Fibroblast of pulmonary artery (primary cell): Measurements from ENCODE around the gene SCGB1C1.
"Not testable (repeated sequence)": the region's sequence is repeated elsewhere in the genome, so short reads cannot be mapped to it uniquely, and the experiment has no call there.

Experiments
- DNase-seq: peaks from one replicate; pipeline ENCODE4 v3.0.0-alpha.2; 2010; ENCODE audit warnings: low read depth
- H3K4me3 ChIP-seq: replicated peaks from 2 replicates; pipeline ENCODE4 v1.5.1; 2011; ENCODE audit warnings: low read depth, mild to moderate bottlenecking, control low read depth, low read length, moderate library complexity
- TF ChIP-seq, protein P1 (sequence below): IDR thresholded peaks from 2 replicates; pipeline ENCODE4 v1.5.1; 2011; ENCODE audit warnings: mild to moderate bottlenecking, control low read depth, low read length, inconsistent platforms; ENCODE audit errors: missing control alignments

Gene SCGB1C1

DNA sequence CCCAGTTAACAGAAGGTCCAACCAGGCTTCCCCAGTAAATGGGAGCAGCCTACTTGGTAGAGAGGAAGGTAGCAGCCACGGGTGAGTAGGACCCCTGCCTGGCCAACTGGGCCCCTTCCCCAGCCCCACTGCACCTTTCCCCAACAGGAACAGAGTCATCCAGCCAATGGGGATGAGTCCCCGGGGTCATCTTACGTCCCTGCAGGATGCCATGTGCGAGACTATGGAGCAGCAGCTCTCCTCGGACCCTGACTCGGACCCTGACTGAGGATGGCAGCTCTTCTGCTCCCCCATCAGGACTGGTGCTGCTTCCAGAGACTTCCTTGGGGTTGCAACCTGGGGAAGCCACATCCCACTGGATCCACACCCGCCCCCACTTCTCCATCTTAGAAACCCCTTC, 21.2 kb downstream of the SCGB1C1 start:
- no peak overlapping the region for H3K4me3 ChIP-seq

GRCh38 chr11:215581-216037, 22.7 kb downstream of the SCGB1C1 start:
- no peak overlapping the region for H3K4me3 ChIP-seq
- TF ChIP-seq, protein P1, sequence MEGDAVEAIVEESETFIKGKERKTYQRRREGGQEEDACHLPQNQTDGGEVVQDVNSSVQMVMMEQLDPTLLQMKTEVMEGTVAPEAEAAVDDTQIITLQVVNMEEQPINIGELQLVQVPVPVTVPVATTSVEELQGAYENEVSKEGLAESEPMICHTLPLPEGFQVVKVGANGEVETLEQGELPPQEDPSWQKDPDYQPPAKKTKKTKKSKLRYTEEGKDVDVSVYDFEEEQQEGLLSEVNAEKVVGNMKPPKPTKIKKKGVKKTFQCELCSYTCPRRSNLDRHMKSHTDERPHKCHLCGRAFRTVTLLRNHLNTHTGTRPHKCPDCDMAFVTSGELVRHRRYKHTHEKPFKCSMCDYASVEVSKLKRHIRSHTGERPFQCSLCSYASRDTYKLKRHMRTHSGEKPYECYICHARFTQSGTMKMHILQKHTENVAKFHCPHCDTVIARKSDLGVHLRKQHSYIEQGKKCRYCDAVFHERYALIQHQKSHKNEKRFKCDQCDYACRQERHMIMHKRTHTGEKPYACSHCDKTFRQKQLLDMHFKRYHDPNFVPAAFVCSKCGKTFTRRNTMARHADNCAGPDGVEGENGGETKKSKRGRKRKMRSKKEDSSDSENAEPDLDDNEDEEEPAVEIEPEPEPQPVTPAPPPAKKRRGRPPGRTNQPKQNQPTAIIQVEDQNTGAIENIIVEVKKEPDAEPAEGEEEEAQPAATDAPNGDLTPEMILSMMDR: no peak
- no peak for DNase-seq

More for the DNA sequence above, 21.2 kb downstream of the SCGB1C1 start:
- TF ChIP-seq, protein P1: no peak
- DNase-seq: no peak

- no peak overlapping the region for H3K4me3 ChIP-seq
- TF ChIP-seq, protein P1: no peak
- DNase-seq: no peak
These were observed 23.4 kb downstream of the SCGB1C1 start for GRCh38 chr11:216081-216974.

- no peak for DNase-seq
- TF ChIP-seq, protein P1: no peak
- no peak overlapping the region for H3K4me3 ChIP-seq
These were observed 24.8 kb downstream of the SCGB1C1 start for GRCh38 chr11:217704-218103.

DNA sequence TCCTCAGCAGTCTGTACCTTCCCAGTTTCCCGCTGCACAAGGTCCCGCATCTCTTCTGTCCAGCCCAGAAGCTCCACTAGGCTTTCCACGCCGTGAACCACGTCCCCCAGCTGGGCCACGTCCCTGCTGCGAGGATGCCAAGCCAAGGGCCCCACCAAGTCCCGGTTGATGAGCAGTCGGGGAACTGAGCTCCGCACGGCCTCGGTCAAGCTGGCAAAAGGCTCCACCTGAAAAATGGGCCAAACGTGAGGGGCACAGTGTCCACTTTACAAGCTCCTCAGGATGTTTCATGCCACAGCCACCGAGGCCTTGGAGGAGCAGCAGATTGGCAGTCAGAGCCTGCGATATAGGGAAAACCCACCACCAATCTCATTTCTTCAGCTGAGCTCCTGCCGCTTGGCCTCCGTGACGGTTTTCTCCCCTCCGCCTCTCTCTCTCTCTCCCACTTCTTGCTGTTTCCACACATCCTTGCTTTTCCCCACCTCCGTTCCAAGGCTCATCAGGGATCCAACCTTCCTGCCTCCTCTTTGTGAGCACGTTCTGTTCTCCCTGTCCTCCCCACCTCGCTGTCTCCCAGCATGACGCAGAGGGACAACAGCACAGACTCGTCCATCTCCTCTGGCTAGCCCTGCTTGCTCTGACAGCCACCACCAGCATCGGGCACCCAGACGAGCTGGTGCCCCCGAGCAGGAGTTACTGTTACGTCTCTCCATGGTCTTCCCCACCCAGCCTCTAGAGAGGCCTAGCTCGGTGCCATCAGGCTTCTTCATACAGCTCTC, 26.1 kb downstream of the SCGB1C1 start:
- TF ChIP-seq, protein P1: no peak
- no peak for DNase-seq
- no peak overlapping the region for H3K4me3 ChIP-seq

DNA sequence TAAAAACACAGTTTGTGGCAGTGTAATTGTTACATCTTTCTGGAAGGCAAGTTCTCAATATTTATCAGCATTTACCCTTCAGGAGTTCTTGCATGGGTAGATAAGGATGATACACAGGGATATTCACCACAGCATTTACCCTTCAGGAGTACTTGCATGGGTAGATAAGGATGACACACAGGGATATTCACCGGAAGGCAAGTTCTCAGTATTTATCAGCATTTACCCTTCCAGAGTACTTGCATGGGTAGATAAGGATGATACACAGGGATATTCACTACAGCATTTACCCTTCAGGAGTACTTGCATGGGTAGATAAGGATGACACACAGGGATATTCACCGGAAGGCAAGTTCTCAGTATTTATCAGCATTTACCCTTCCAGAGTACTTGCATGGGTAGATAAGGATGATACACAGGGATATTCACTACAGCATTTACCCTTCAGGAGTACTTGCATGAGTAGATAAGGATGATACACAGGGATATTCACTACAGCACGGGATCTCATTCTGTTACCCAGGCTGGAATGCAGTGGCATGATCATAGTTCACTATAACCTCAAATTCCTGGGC, 27.9 kb downstream of the SCGB1C1 start:
- DNase-seq, H3K4me3 ChIP-seq: not testable (repeated sequence)

GRCh38 chr11:221539-221938, 28.7 kb downstream of the SCGB1C1 start:
- DNase-seq: no peak
- TF ChIP-seq, protein P1: no peak
- H3K4me3 ChIP-seq: no peak overlapping the region
